Right lobe of liver (tissue), 4 donors: ENCODE data around the gene XRCC3.

ENCODE experiments used
- POLR2A ChIP-seq: fragments of 450-650 bp; IDR thresholded peaks from one replicate; pipeline ENCODE4 v1.6.1; 2017; ENCODE audit warnings: antibody characterized with exemption, mild to moderate bottlenecking
- TF ChIP-seq, protein P1 (sequence below), 4 donors: fragments of 200-600 bp in 3 of 4; fragments of 450-650 bp in 1 of 4; IDR thresholded peaks; one replicate each; pipeline versions ENCODE4 v1.5.1 to v1.8.0; 2016 to 2022; ENCODE audit warnings: antibody characterized with exemption in 4 of 4, mild to moderate bottlenecking in 2 of 4
- donor health status: DM: no; HTN: no; CAD: no.
- donor health status: DM: no; HTN: no; CAD: no.
- donor health status: DM: no; HTN: yes; CAD: no.

- TF ChIP-seq, protein P1, sequence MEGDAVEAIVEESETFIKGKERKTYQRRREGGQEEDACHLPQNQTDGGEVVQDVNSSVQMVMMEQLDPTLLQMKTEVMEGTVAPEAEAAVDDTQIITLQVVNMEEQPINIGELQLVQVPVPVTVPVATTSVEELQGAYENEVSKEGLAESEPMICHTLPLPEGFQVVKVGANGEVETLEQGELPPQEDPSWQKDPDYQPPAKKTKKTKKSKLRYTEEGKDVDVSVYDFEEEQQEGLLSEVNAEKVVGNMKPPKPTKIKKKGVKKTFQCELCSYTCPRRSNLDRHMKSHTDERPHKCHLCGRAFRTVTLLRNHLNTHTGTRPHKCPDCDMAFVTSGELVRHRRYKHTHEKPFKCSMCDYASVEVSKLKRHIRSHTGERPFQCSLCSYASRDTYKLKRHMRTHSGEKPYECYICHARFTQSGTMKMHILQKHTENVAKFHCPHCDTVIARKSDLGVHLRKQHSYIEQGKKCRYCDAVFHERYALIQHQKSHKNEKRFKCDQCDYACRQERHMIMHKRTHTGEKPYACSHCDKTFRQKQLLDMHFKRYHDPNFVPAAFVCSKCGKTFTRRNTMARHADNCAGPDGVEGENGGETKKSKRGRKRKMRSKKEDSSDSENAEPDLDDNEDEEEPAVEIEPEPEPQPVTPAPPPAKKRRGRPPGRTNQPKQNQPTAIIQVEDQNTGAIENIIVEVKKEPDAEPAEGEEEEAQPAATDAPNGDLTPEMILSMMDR (IDR thresholded peaks at IDR 0.05): no peak
- TF ChIP-seq POLR2A: no peak
Observed at GRCh38 chr14:103716899-103717411, 1.7 kb upstream of the XRCC3 start.
